Fibroblast of villous mesenchyme (primary cell): Measurements from ENCODE around the gene ACOX3. TPM values are rescaled to one million over a fixed set of nuclear protein-coding genes. Genes with fewer than 3 reads are reported as not detected.

Source experiments
- DNase-seq: peaks from one replicate; pipeline ENCODE4 v3.0.0-alpha.2; 2010; ENCODE audit warnings: low read depth
- H3K4me3 ChIP-seq: 2 replicates; pipeline ENCODE4 v1.5.1; 2011; ENCODE audit warnings: low read depth, mild to moderate bottlenecking, low read length
- CTCF ChIP-seq: IDR thresholded peaks from 2 replicates; pipeline ENCODE4 v1.5.1; 2012; ENCODE audit warnings: low read depth, mild to moderate bottlenecking, low read length; ENCODE audit not compliant: insufficient read depth
- total RNA-seq: library from RNA; depleted of rRNA; stranded (reverse); fragments of >200 nt; gene quantifications from 2 replicates; pipeline ENCODE4 v1.2.3, GENCODE V29; 2012

Gene ACOX3
- total RNA-seq, 1 donor: 26.8 TPM

GRCh38 chr4:8377103-8378075 is 63.1 kb downstream of the ACOX3 start:
- no peak overlapping the region for H3K4me3 ChIP-seq
- TF ChIP-seq CTCF: no peak
- DNase-seq: no peak

DNA sequence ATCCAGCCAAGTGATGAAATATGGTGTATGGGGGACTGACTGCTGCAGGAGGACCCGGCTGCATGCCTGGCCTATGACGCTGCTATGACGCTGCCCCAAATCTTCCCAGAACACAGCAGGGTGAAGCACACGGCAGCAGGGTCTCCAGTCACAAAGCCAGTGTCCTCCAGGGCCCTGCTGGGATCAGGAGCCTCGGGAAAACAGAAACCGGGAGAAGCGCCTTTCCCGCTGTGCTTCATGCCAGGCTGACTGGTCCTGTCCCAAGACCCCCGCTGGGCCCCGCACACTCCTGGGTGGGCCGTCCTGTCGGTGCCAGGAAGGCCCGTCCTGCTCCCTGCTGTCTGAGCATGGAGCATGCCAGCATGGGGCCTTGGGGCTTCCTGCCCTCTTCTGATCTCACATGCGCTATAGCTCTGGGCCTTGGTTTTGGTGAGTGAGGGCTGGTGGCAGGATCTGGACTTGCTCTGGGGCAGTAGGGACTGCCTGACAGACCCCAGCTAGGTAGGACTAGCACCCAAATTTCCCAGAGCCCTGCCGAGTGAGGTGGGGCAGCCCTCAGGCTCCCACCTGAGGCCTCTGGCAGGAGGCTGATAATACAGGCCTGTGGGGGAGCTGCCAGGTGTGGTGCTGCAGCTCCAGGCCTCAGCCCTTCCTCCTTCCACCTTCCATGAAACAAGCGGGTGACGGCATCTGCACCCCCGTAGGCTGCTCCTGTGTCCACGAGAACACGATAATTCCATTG is 64.0 kb downstream of the ACOX3 start:
- DNase-seq: no peak
- no peak overlapping the region for H3K4me3 ChIP-seq

GRCh38 chr4:8374851-8375649 is 65.5 kb downstream of the ACOX3 start:
- no peak for TF ChIP-seq CTCF
- H3K4me3 ChIP-seq: no peak overlapping the region
- no peak for DNase-seq

More for the DNA sequence above, 64.0 kb downstream of the ACOX3 start:
- no peak for TF ChIP-seq CTCF

DNA sequence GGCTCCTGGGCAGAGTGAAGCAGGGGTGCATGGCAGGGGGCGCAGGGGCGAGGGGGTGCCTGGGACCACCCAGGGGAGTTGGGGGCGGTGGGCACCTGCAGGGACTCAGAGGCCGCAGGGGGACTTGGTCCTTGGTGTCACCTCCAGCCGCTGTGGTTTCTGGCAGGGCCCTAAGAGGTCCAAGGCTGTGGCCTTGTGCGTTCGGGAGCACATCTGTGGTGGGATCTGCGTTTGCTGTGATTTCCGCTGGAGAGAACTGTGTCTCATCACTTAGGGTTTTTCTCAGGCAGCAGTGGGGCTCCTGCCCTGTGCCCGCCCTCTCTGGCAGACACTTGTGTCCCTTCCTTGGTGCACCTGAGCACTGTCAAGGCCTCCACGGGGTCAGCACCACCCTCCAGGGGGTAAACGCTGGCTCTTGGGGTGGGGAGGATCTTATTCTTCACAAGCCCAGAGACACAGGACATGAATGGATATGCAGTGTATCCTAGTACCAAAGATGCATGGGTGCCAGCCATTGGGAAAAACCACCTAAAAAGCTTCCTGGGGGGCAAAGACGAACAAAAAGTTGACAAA is 66.5 kb downstream of the ACOX3 start:
- no peak for DNase-seq
- TF ChIP-seq CTCF: no peak
- no peak overlapping the region for H3K4me3 ChIP-seq

DNA sequence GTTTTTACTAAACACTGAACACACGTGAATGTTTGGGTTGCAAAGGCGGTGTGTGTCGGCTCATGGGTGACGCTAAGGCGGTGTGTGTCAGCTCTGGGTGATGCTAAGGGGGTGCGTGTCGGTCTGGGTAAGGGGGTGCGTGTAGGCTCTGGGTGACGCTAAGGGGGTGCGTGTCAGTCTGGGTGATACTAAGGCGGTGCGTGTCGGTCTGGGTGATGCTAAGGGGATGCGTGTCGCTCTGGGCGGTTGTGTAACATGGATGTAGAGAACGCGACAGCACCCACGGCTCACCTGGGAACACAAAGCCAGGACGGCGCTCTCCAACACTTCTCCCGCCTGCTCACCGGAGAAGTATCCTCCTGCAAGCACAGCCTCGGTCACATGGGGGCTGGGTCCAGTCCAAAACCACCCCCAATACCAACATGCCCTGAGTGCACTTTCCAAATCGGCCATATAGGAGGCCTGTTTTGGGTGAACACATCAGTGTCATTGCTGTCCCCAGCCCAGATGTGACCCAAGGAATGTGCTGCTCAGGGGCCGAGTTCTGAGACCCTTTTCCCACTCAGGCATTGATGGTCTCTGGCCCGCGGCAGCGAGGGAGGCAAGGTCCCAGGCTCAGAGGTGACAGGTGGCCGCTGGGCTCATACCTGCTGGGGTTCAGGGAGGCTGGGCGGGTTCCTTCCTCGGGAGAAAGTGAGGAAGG is 67.1 kb downstream of the ACOX3 start:
- H3K4me3 ChIP-seq: no peak overlapping the region
- no peak for DNase-seq
- TF ChIP-seq CTCF: no peak
